Retinal pigment epithelial cell (primary cell): ENCODE results near the gene ENDOV.

Source experiments
- DNase-seq: peaks from one replicate; pipeline ENCODE4 v3.0.0-alpha.2; 2010; ENCODE audit warnings: low read depth
- H3K4me3 ChIP-seq: 2 replicates; pipeline ENCODE4 v1.5.1; 2011; ENCODE audit warnings: mild to moderate bottlenecking, low read length, control low read depth, moderate library complexity
- TF ChIP-seq, protein P1 (sequence below): conservative IDR thresholded peaks from 2 replicates; pipeline ENCODE4 v1.5.1; 2011; ENCODE audit warnings: low read depth, low read length, control low read depth, inconsistent platforms

The ENDOV gene

DNA sequence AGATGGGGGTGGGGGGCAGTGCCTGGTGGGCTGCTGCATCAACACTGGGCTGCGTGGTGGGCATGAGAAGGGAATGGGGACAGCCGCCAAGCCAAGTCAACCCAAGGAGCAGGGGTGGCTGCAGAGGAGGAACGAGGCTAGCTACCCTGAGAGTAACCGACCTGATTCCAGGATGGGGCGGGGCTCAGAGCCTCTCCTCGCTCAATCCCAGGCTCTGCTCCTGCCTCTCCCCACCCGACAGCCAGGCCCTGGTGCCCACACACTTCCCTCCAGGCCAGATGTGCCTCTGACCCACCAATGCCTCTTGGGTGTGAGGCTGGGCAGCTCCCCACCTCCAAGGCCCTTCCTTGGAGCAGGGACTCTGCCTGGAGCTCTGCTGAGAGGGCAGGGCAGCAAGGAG, 58.7 kb downstream of the ENDOV start:
- H3K4me3 ChIP-seq: no peak overlapping the region
- no peak for DNase-seq
- TF ChIP-seq, protein P1, sequence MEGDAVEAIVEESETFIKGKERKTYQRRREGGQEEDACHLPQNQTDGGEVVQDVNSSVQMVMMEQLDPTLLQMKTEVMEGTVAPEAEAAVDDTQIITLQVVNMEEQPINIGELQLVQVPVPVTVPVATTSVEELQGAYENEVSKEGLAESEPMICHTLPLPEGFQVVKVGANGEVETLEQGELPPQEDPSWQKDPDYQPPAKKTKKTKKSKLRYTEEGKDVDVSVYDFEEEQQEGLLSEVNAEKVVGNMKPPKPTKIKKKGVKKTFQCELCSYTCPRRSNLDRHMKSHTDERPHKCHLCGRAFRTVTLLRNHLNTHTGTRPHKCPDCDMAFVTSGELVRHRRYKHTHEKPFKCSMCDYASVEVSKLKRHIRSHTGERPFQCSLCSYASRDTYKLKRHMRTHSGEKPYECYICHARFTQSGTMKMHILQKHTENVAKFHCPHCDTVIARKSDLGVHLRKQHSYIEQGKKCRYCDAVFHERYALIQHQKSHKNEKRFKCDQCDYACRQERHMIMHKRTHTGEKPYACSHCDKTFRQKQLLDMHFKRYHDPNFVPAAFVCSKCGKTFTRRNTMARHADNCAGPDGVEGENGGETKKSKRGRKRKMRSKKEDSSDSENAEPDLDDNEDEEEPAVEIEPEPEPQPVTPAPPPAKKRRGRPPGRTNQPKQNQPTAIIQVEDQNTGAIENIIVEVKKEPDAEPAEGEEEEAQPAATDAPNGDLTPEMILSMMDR: no peak

DNA sequence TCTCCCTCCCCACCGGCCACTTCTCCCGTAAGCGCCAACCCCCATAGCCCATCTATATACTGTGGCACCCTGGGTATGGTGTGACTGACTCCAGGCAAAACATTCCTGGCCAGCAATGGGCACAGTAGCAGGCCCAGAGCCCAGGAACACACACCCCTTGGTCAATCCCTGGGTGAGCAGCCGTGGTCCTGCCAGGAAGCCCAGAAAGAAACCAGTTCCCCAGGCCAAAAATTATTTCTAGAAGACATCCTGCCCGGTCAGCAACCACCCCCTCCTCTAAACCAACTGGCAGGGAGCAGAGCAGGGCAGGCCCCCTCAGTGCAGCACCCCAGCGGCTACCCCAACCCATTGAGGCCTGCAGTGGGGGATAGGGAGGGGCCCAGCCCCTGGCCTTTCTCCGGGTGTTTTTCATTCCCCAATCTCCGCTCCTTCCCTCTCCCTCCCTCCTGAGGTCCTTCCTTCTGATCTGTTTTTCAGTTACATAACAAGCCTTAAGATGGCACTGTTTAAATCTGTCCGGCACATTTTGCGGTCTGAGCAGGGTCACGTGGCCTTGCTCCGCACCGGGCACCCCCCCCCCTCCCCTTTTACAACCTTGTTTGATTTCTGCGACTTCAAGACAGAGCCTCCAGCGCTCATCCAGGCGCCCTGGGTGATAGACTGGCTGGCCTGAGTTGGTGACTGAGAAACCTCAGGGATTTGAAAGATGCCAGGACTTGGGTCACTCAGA, 59.4 kb downstream of the ENDOV start:
- no peak overlapping the region for H3K4me3 ChIP-seq
- TF ChIP-seq, protein P1: no peak
- no peak for DNase-seq

DNA sequence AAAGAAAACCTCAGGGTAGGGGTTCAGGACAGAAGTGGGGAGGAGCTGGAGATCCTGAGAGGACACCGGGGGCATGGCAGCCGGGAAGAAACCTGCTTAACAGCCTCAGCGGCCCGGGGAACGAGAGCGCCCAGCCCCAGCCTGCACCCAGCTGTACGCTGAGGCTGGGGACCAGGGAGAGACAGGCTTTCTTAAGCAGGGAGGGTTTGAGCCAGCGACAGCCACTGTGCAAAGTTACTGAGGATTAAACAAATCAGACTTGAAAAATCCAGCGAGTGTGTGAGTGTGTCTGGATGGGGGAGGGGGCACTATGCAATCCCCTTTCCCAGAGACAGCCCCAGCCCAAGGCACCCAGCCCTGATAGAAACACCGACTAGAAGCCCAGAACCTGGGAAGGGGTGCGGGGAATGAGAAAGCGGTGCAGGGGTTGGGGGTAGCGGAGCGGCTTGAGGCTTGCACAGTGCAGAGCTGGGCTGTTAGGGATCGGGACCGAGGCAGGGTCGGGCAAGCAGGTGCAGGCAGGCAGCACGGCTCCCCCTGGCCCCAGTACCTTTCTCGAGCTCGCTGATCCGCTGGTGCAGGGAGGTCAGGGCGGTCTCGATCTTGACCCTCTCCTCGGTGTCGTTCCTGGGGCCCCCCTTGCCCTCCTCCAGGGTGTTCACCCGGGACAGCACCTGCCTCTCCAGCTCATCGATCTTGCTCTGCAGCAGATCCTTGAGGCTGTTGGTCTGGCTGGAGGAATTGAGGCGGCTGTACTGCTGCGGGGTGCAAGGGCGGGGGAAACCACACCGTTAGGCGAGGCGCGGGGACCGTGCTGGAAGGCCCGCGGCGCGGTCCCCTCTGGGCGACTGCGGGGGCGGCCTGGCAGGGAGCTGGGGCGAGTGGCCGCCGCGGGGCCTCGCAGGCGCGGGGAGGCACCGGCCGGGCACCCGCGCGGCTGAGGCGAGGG, 60.3 kb downstream of the ENDOV start:
- no peak overlapping the region for H3K4me3 ChIP-seq
- TF ChIP-seq, protein P1: no peak
- DNase-seq: no peak

DNA sequence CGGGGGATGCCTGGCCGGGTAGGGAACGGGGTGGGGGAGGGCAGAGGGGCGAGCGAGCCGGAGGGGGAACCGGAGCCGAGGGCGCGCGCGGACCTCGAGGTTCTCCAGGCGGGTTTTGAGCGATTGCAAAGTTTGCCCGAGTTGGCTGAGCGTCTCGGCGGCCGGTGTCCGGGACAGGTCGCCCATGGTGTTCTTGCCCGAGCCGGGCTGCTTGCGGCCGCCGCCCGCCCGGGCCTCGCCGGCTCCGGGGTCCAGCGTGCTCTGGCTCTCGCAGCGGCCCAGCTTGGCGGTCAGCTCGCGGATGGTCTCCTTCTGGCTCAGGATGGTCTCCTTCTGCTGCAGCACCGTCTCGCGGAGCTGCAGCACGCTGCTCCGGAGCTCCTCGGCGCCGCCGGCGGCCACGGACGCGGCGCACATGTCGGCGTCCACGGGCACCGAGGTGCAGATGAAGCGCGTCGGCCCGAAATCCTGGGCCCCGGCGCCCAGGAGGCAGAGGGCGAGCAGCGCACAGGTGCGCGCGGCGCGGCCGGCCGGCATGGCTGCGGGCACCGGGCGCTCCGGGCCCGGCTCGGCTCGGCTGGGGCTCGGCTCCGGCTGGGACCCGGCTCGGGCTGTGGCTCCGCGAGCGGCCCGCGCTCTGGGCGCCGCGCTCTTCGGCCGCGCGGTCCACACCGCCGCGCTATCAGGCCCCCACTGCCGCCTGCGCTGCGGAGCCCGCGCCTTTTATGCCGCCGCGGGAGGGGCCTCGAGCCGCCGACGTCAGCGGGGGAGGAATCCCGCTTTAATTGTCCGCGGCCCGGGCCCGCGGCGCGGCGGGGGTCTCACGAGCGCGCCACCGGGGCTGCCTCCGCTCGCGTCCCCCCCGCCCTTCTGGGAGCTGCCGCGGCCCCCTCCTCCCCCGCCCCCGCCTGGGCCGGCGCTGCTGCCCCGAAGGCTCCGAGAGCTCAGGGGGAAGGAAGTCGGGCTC, 61.2 kb downstream of the ENDOV start, which contains the start of gene NPTX1:
Gene NPTX1 (minus strand): TSS at position 698 of the 967 bp plus-strand sequence. CDS start 161 bp downstream, at position 537.
- TF ChIP-seq, protein P1: no peak
- no peak for DNase-seq
- no peak within 1 kb of the TSS for H3K4me3 ChIP-seq

DNA sequence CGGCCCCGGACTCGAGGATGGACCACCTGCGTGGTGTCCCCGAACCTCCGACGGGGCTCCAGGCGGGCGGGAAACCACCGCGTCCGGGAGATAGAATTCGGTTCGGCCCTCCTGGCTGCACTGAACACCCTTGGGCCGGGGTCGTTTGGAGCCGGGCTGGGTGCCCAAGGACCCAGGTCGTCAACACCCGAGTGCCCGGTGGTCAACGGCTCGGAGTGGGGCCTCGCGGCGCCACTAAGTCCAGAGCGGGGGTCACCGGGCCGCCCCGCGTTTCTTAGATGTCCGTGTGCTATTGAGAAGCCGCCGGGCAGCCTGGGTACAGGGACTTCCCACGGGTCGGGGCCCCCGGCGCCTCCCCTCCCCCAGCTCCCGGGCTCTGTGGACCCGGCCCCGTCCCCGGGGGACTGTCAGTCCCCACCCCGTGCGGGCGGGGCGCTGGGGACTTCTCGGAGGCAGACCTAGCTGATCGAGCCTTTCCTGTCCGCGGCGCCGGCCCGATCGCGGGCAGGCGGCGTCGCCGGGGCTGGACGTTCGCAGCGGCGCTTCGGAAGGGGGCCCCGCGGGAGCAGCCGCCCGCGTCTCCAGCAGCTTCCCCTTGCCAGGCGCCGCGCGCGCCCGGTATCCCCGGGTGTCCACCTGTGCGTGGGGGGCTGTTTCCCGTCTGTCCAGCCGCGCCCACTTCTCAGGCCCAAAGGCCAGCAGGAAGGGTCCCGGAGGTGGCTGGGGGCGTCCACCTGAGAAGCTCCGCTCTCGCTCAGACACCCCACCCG, 62.1 kb downstream of the ENDOV start:
- no peak overlapping the region for H3K4me3 ChIP-seq
- no peak for DNase-seq
- TF ChIP-seq, protein P1: no peak
